Spleen (tissue), 11 donors: ENCODE data around the gene COL6A3. TPM values are rescaled to one million over a fixed set of nuclear protein-coding genes. Genes with fewer than 3 reads are reported as not detected.

Source experiments
- DNase-seq: peaks from one replicate; pipeline ENCODE4 v3.0.0-alpha.2; 2020
- H3K27ac ChIP-seq, 8 donors: fragments of 200-600 bp; sonication (generic) in 7 of 8; 1 replicate in 4 of 8; 2 replicates in 4 of 8; pipeline versions ENCODE4 v1.5.0 to v1.8.0; 2016 to 2021; ENCODE audit warnings: inconsistent platforms in 4 of 8, mild to moderate bottlenecking in 4 of 8, moderate library complexity in 1 of 8
- H3K27me3 ChIP-seq, 7 donors: fragments of 200-600 bp; sonication (generic) in 6 of 7; replicated peaks in 1 of 7; 1 replicate in 4 of 7; 2 replicates in 3 of 7; pipeline versions ENCODE4 v1.5.0 to v1.8.0; 2016 to 2021; ENCODE audit warnings: inconsistent platforms in 3 of 7, mild to moderate bottlenecking in 1 of 7
- H3K36me3 ChIP-seq, 6 donors: fragments of 200-600 bp; sonication (generic) in 5 of 6; 1 replicate in 4 of 6; 2 replicates in 2 of 6; pipeline versions ENCODE4 v1.5.0 to v1.8.0; 2016 to 2021; ENCODE audit warnings: inconsistent platforms in 2 of 6
- H3K4me1 ChIP-seq, 6 donors: fragments of 200-600 bp; sonication (generic) in 5 of 6; 1 replicate in 3 of 6; 2 replicates in 3 of 6; pipeline versions ENCODE4 v1.5.0 to v1.8.0; 2016 to 2021; ENCODE audit warnings: inconsistent platforms in 3 of 6
- H3K4me3 ChIP-seq, 8 donors: fragments of 200-600 bp; sonication (generic) in 7 of 8; 1 replicate in 4 of 8; 2 replicates in 4 of 8; pipeline versions ENCODE4 v1.5.0 to v1.8.0; 2016 to 2021; ENCODE audit warnings: inconsistent platforms in 4 of 8, mild to moderate bottlenecking in 4 of 8, moderate library complexity in 2 of 8
- H3K9me3 ChIP-seq, 8 donors: fragments of 200-600 bp; sonication (generic) in 7 of 8; 1 replicate in 4 of 8; 2 replicates in 4 of 8; pipeline versions ENCODE4 v1.5.0 to v1.8.0; 2016 to 2021; ENCODE audit warnings: inconsistent platforms in 4 of 8
- POLR2A ChIP-seq, 3 donors: fragments of 450-650 bp; IDR thresholded peaks; one replicate each; pipeline ENCODE4 v1.5.1; 2017; ENCODE audit warnings: antibody characterized with exemption in 3 of 3, mild to moderate bottlenecking in 1 of 3
- POLR2AphosphoS5 ChIP-seq, 3 donors: sonication (generic); formaldehyde crosslinking; IDR thresholded peaks; one replicate each; pipeline ENCODE4 v1.5.1; 2017; ENCODE audit warnings: antibody characterized with exemption in 3 of 3
- WGBS, 5 donors: extraction: QIAGEN DNeasy Blood & Tissue Kit in 3 of 5; methylation state at CpG; one replicate each; pipeline versions ENCODE4 v1.1.5 to v1.1.7; 2013 to 2018; 5-methylcytosine and 5-hydroxymethylcytosine counted together
- intact Hi-C: fragments of 100-400 bp; cut with DNase I; formaldehyde crosslinking; loops from one replicate; pipeline ENCODE4 v1.15.0; 2023; ENCODE audit warnings: low total_unique reads
- polyA plus RNA-seq, 3 donors: library from polyadenylated mRNA; stranded (reverse); fragments of 200-250 nt; gene quantifications; one replicate each; pipeline ENCODE4 v1.2.1, GENCODE V29; 2013
- total RNA-seq, 7 donors: library from RNA; depleted of rRNA in 3 of 7; stranded (reverse); fragments of >200 nt in 3 of 7; fragmentation: NEBNext Ultra II Directional in 4 of 7; extraction: Animal tissue kit (Norgen Biotek cat#: 25700) in 4 of 7; gene quantifications; one replicate each; pipeline versions ENCODE4 v1.1.0 to v1.2.1, GENCODE V29; 2016 to 2021
- TF ChIP-seq, protein P1 (sequence below), 11 experiments: fragments of 200-600 bp in 7 of 11; fragments of 450-650 bp in 4 of 11; sonication (generic) in 4 of 11; IDR thresholded peaks in 8 of 11; conservative IDR thresholded peaks in 3 of 11; 1 replicate in 7 of 11; 2 replicates in 4 of 11; pipeline versions ENCODE4 v1.4.0 to v1.8.0; 2016 to 2021; ENCODE audit warnings: antibody characterized with exemption in 11 of 11, inconsistent platforms in 4 of 11, mild to moderate bottlenecking in 1 of 11
- donor health status: healthy with polysubstance abuse.
- donor health status: DM: no; HTN: no; CAD: no; lungs with moderate emphysema.
- donor health status: DM: no; HTN: no; CAD: no.
- donor health status: Bipolar disorder and iron deficiency.
- donor health status: healthy.
- donor health status: DM: no; HTN: no; CAD: no.
- donor health status: DM: yes; HTN: yes; CAD: no.

The COL6A3 gene
- total and polyA plus RNA-seq, 10 donors = 8.3 to 146 (median 65.4) TPM

GRCh38 chr2:237287872-237288271 is 126.1 kb downstream of the COL6A3 start:
- H3K27ac ChIP-seq = no peak overlapping the region
- TF ChIP-seq POLR2A (IDR thresholded peaks at IDR 0.05) = no peak
- TF ChIP-seq, protein P1, sequence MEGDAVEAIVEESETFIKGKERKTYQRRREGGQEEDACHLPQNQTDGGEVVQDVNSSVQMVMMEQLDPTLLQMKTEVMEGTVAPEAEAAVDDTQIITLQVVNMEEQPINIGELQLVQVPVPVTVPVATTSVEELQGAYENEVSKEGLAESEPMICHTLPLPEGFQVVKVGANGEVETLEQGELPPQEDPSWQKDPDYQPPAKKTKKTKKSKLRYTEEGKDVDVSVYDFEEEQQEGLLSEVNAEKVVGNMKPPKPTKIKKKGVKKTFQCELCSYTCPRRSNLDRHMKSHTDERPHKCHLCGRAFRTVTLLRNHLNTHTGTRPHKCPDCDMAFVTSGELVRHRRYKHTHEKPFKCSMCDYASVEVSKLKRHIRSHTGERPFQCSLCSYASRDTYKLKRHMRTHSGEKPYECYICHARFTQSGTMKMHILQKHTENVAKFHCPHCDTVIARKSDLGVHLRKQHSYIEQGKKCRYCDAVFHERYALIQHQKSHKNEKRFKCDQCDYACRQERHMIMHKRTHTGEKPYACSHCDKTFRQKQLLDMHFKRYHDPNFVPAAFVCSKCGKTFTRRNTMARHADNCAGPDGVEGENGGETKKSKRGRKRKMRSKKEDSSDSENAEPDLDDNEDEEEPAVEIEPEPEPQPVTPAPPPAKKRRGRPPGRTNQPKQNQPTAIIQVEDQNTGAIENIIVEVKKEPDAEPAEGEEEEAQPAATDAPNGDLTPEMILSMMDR (IDR thresholded peaks at IDR 0.05 in 8 of 11, conservative IDR thresholded peaks at IDR 0.05 in 3 of 11) = no peak
- no peak for TF ChIP-seq POLR2AphosphoS5 (IDR thresholded peaks at IDR 0.05)
- no peak for DNase-seq
- H3K9me3 ChIP-seq = peaks cover 0 to 6% (median 2%) of the 10 kb centered on the region in 8 donors
- WGBS, 5 donors = 77 to 92% (median 89%) methylated on average over 1 of the region's 1 CpG
- no peaks in the 10 kb centered on the region for H3K36me3 ChIP-seq
- H3K4me1 ChIP-seq = peaks cover 0 to 12% (median 8%) of the 10 kb centered on the region in 6 donors
- H3K27me3 ChIP-seq = peaks cover 0 to 78% (median 7%) of the 10 kb centered on the region in 7 donors
- H3K4me3 ChIP-seq = no peak overlapping the region
- intact Hi-C loops = no loop called here

- Histone ChIP-seq H3K4me1 (no peaks in the 10 kb centered on the region), H3K9me3 (no peaks in the 10 kb centered on the region), H3K4me3 (no peak overlapping the region), H3K27ac (no peak overlapping the region), H3K27me3 (peaks cover 0 to 50% (median 4%) of the 10 kb centered on the region in 7 donors), H3K36me3 (no peaks in the 10 kb centered on the region)
- no peak for DNase-seq
- intact Hi-C loops = no loop called here
- TF ChIP-seq, protein P1 (IDR thresholded peaks at IDR 0.05 in 8 of 11, conservative IDR thresholded peaks at IDR 0.05 in 3 of 11) = no peak
- TF ChIP-seq POLR2AphosphoS5 (IDR thresholded peaks at IDR 0.05) (no peak), POLR2A (IDR thresholded peaks at IDR 0.05) (no peak)
- WGBS, 5 donors = 72 to 91% (median 87%) methylated on average over 4 of the region's 4 CpGs
Measured at GRCh38 chr2:237283131-237283928, 130.6 kb downstream of the COL6A3 start.

DNA sequence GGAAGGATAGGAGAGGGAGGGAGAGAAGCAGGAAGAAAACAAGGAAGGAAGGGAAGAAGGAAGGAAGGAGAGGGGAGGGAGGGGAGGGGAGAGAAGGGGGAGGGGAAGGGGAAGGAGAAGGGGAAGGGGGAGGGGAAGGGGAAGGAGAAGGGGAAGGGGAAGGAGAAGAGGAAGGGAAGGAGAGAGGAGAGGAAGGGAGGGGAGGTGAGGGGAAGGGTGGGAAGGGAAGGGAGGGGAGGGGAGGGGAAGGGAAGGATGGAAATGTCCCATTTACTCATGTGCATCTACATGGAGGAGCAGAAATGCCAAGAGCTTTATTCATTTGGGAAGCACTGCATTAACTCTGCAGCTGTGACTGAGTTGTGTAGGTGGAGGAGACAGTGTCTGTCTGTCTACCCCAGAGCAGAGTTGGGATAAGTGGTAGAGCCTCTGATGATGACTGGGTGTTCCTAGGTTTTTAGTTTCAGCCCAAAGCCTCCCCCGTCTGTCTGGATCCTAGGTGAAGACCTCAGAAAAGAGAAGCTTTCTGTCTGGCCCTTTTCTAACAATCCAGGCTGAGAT is 131.3 kb downstream of the COL6A3 start:
- intact Hi-C loops = no loop called here

More for the DNA sequence above, 131.3 kb downstream of the COL6A3 start:
- no peak for DNase-seq
- peaks cover 0 to 43% (median 4%) of the 10 kb centered on the region in 7 donors for H3K27me3 ChIP-seq
- TF ChIP-seq, protein P1 (IDR thresholded peaks at IDR 0.05 in 8 of 11, conservative IDR thresholded peaks at IDR 0.05 in 3 of 11) = no peak
- TF ChIP-seq POLR2AphosphoS5 (IDR thresholded peaks at IDR 0.05) (no peak), POLR2A (IDR thresholded peaks at IDR 0.05) (no peak)
- WGBS, 5 donors = 39 to 90% (median 81%) methylated on average over 1 of the region's 1 CpG
- H3K4me1 ChIP-seq = no peaks in the 10 kb centered on the region
- H3K36me3 ChIP-seq = no peaks in the 10 kb centered on the region
- no peaks in the 10 kb centered on the region for H3K9me3 ChIP-seq
- H3K4me3 ChIP-seq = no peak overlapping the region
- no peak overlapping the region for H3K27ac ChIP-seq
